ENCODE measurements around the gene NTRK2.

- TF ChIP-seq EZH2 (IDR thresholded peaks at IDR 0.05; ENCODE audit: low read depth) (no peak), CTCF (conservative IDR thresholded peaks at IDR 0.05) (no peak)
Measured at GRCh38 chr9:85045271-85045670, 375.7 kb downstream of the NTRK2 start.
